Measurements from ENCODE around the gene SH3RF3. TPM values are rescaled to one million over a fixed set of nuclear protein-coding genes. Genes with fewer than 3 reads are reported as not detected.

SH3RF3 gene
- total RNA-seq, 1 donor from 2014 or later = 10.8 TPM

DNA sequence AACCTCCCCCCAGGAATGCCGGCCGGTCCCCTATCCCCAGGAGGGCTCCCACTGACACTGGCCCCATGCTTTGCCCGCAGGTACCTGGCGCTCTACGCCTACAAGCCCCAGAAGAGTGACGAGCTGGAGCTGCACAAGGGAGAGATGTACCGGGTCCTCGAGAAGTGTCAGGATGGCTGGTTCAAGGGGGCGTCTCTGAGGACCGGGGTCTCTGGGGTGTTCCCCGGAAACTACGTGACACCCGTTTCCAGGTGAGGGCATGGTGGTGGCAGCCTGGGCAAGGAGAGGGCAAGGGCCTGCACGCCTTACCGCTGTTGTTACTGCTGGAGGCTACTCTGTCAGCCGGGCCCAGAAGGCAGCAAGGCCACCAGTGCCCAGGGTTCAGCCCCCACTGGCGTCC is 303.4 kb downstream of the SH3RF3 start:
- no peaks in the 10 kb centered on the region for H3K9me3 ChIP-seq
- no peak for DNase-seq (ENCODE audit: extremely low spot score in 2 of 2)
- H3K27me3 ChIP-seq = no peaks in the 10 kb centered on the region
- H3K4me3 ChIP-seq = no peak overlapping the region
- intact Hi-C loops (cut with DNase I) = no loop called here
- no peak overlapping the region for H3K27ac ChIP-seq
- no peaks in the 10 kb centered on the region for H3K4me1 ChIP-seq
- no peaks in the 10 kb centered on the region for H3K36me3 ChIP-seq
- TF ChIP-seq, protein P1, sequence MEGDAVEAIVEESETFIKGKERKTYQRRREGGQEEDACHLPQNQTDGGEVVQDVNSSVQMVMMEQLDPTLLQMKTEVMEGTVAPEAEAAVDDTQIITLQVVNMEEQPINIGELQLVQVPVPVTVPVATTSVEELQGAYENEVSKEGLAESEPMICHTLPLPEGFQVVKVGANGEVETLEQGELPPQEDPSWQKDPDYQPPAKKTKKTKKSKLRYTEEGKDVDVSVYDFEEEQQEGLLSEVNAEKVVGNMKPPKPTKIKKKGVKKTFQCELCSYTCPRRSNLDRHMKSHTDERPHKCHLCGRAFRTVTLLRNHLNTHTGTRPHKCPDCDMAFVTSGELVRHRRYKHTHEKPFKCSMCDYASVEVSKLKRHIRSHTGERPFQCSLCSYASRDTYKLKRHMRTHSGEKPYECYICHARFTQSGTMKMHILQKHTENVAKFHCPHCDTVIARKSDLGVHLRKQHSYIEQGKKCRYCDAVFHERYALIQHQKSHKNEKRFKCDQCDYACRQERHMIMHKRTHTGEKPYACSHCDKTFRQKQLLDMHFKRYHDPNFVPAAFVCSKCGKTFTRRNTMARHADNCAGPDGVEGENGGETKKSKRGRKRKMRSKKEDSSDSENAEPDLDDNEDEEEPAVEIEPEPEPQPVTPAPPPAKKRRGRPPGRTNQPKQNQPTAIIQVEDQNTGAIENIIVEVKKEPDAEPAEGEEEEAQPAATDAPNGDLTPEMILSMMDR (IDR thresholded peaks at IDR 0.05) = no peak
- TF ChIP-seq POLR2AphosphoS5 (IDR thresholded peaks at IDR 0.05; ENCODE audit: insufficient read depth in 1 of 2, low read depth in 1 of 2) (no peak), POLR2A (IDR thresholded peaks at IDR 0.05) (no peak)

DNA sequence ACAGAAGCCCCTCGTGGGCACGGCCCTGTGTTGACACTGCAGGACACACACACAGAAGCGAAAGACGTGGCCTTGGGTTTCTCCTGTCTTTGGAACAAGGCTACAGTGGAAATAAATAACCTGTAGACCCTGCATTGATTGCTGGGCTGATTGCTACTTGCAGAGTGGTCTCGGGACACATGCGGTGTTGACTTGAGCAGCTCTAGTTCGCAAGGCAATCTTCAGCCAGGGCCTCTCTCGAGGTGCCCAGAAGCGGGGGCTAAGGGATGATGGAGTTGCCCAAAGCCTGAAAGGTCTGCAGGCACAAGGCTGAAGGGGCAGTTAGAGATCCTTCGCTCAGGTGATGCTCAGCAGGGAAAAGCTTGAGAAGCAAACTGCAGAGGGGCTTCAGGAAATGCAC is 304.5 kb downstream of the SH3RF3 start:
- intact Hi-C loops (cut with DNase I) = no loop called here
- Histone ChIP-seq H3K4me3 (no peak overlapping the region), H3K4me1 (no peaks in the 10 kb centered on the region), H3K36me3 (no peaks in the 10 kb centered on the region), H3K27ac (no peak overlapping the region), H3K27me3 (no peaks in the 10 kb centered on the region), H3K9me3 (no peaks in the 10 kb centered on the region)
- TF ChIP-seq, protein P1 (IDR thresholded peaks at IDR 0.05) = no peak
- TF ChIP-seq POLR2AphosphoS5 (IDR thresholded peaks at IDR 0.05; ENCODE audit: insufficient read depth in 1 of 2, low read depth in 1 of 2) = no peak
- no peak for DNase-seq (ENCODE audit: extremely low spot score in 2 of 2)

DNA sequence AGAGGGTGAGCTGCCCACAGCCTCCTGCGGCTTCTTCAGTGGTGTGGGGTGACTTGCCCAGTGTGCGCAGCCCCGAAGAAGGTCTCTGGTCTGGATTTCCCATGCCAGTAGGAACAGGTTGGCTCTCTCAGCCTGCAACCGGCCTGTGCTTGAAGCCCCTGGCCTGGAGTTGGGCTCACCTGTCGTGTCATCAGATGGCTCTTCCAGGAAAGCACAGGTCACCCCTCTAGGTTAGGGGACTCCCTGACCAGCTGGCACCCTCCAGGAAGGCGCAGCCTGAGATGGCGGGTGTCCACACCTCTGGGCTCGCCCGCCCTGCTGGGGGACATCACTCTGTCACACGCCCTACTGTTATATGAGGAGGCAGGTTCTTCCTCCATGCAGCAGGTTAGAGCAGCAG is 304.9 kb downstream of the SH3RF3 start:
- H3K36me3 ChIP-seq = no peaks in the 10 kb centered on the region
- intact Hi-C loops (cut with DNase I) = no loop called here
- H3K27me3 ChIP-seq = no peaks in the 10 kb centered on the region
- H3K4me3 ChIP-seq = no peak overlapping the region
- H3K4me1 ChIP-seq = no peaks in the 10 kb centered on the region
- no peaks in the 10 kb centered on the region for H3K9me3 ChIP-seq
- no peak for TF ChIP-seq POLR2AphosphoS5 (IDR thresholded peaks at IDR 0.05; ENCODE audit: insufficient read depth in 1 of 2, low read depth in 1 of 2)
- TF ChIP-seq POLR2A (IDR thresholded peaks at IDR 0.05) = no peak
- TF ChIP-seq, protein P1 (IDR thresholded peaks at IDR 0.05) = no peak
- DNase-seq (ENCODE audit: extremely low spot score in 2 of 2) = no peak
- no peak overlapping the region for H3K27ac ChIP-seq

DNA sequence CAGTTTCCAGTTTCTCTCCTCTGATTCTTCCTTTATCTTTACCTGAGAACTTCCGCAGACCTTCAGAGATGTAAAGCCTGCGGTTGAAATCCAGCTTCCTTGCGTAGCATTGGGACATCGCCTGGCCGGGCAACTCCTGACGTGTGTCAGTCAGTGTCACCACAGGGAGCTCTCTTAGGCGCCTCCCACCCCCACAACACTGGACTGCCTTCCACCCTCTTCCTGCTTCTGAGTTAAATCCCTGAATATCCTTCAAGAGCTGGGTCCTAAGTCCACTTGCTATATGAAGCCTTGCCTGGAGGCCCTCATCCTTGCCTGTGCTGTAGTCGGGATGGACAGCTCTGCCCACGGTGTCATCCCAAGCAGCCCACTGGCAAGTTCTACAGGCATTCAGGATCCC is 305.3 kb downstream of the SH3RF3 start:
- no peaks in the 10 kb centered on the region for H3K36me3 ChIP-seq
- no peak overlapping the region for H3K27ac ChIP-seq
- TF ChIP-seq POLR2AphosphoS5 (IDR thresholded peaks at IDR 0.05; ENCODE audit: insufficient read depth in 1 of 2, low read depth in 1 of 2) = no peak
- TF ChIP-seq, protein P1 (IDR thresholded peaks at IDR 0.05) = no peak
- no peak for TF ChIP-seq POLR2A (IDR thresholded peaks at IDR 0.05)
- no peak overlapping the region for H3K4me3 ChIP-seq
- no peaks in the 10 kb centered on the region for H3K27me3 ChIP-seq
- no peaks in the 10 kb centered on the region for H3K4me1 ChIP-seq
- intact Hi-C loops (cut with DNase I) = no loop called here
- no peaks in the 10 kb centered on the region for H3K9me3 ChIP-seq
- no peak for DNase-seq (ENCODE audit: extremely low spot score in 2 of 2)

DNA sequence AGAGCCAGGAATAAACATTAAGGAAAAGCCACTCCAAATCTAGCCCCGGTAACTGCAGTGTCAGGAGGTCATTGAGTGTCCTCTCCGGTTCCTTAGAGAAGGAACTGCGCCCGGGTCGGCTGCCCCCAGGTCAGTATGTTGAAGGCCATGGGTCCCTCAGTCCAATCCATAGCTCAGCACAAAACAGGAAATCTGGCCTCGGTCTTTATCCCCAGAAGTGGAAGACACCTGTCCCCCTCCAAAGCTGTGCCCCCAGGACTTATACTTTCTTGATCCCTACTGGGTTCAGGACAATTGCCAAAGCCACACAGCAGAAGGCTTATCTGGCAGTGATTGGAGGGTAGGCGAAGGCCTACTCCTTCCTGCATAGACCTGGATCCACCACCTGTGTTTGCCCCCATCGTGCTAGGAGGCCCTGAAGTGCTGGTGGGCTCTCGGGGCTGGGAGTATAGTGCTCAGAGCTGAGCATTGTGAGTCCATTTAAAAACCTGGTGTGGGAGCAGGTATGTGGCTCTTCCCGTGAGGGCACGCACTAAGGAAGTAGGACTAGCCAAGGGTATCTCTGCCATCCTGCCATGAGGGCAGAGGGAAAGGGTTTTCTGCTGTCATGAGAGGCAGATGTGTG is 306.2 kb downstream of the SH3RF3 start:
- H3K4me3 ChIP-seq = no peak overlapping the region
- H3K4me1 ChIP-seq = no peaks in the 10 kb centered on the region
- no peaks in the 10 kb centered on the region for H3K27me3 ChIP-seq
- TF ChIP-seq POLR2A (IDR thresholded peaks at IDR 0.05) = no peak
- TF ChIP-seq, protein P1 (IDR thresholded peaks at IDR 0.05) = no peak
- TF ChIP-seq POLR2AphosphoS5 (IDR thresholded peaks at IDR 0.05; ENCODE audit: insufficient read depth in 1 of 2, low read depth in 1 of 2) = no peak
- intact Hi-C loops (cut with DNase I) = no loop called here
- H3K36me3 ChIP-seq = no peaks in the 10 kb centered on the region
- H3K9me3 ChIP-seq = no peaks in the 10 kb centered on the region
- DNase-seq (ENCODE audit: extremely low spot score in 2 of 2) = no peak
- peak overlapping the region; percentile 62 for H3K27ac ChIP-seq

Data from vagina (tissue), 2 donors.